Liver (tissue), 9 donors: ENCODE results near the gene TBX19. TPM values are rescaled to one million over a fixed set of nuclear protein-coding genes. Genes with fewer than 3 reads are reported as not detected.
A peak's percentile ranks its signal among the peaks of the same experiment; 100 is the strongest.

Experiments used
- DNase-seq: peaks from one replicate; pipeline ENCODE4 v3.0.0-alpha.2; 2017; ENCODE audit warnings: low spot score
- H3K27ac ChIP-seq, 2 donors: one replicate each; pipeline ENCODE4 v1.7.0; 2013; ENCODE audit warnings: inconsistent platforms in 2 of 2, low read length in 2 of 2, control low read depth in 1 of 2, low read depth in 1 of 2, mild to moderate bottlenecking in 1 of 2
- H3K27me3 ChIP-seq, 4 donors: one replicate each; pipeline versions ENCODE4 v1.6.1 to v1.7.0; 2013; ENCODE audit warnings: low read length in 3 of 4, inconsistent platforms in 1 of 4, mild to moderate bottlenecking in 1 of 4, moderate library complexity in 1 of 4; ENCODE audit not compliant: control insufficient read depth in 4 of 4, insufficient read depth in 4 of 4
- H3K36me3 ChIP-seq, 4 donors: one replicate each; pipeline versions ENCODE4 v1.6.1 to v1.7.0; 2013; ENCODE audit warnings: low read length in 3 of 4, mild to moderate bottlenecking in 3 of 4, low read depth in 1 of 4, moderate library complexity in 1 of 4; ENCODE audit not compliant: control insufficient read depth in 4 of 4, insufficient read depth in 3 of 4
- H3K4me1 ChIP-seq, 4 donors: one replicate each; pipeline versions ENCODE4 v1.6.1 to v1.7.0; 2013; ENCODE audit warnings: low read length in 3 of 4, mild to moderate bottlenecking in 3 of 4, moderate library complexity in 1 of 4; ENCODE audit not compliant: control insufficient read depth in 4 of 4, insufficient read depth in 4 of 4
- H3K4me3 ChIP-seq, 3 donors: one replicate each; pipeline versions ENCODE4 v1.6.1 to v1.7.0; 2013; ENCODE audit warnings: low read length in 3 of 3, control low read depth in 1 of 3, low read depth in 1 of 3, mild to moderate bottlenecking in 1 of 3
- H3K9ac ChIP-seq, 2 donors: one replicate each; pipeline ENCODE4 v1.7.0; 2013; ENCODE audit warnings: low read length in 2 of 2, mild to moderate bottlenecking in 2 of 2, moderate library complexity in 2 of 2, control low read depth in 1 of 2, low read depth in 1 of 2
- H3K9me3 ChIP-seq, 4 donors: one replicate each; pipeline versions ENCODE4 v1.6.1 to v1.7.0; 2013; ENCODE audit warnings: low read length in 3 of 4; ENCODE audit not compliant: control insufficient read depth in 4 of 4
- ATF3 ChIP-seq: IDR thresholded peaks from 2 replicates; pipeline ENCODE4 v1.6.1; 2016; ENCODE audit warnings: antibody characterized with exemption
- CTCF ChIP-seq: fragments of 150-350 bp; IDR thresholded peaks from 2 replicates; pipeline ENCODE4 v1.5.1; 2017; ENCODE audit warnings: improper control_type of control experiment, low read depth, low read length; ENCODE audit not compliant: missing input control
- FOXA1 ChIP-seq: IDR thresholded peaks from 2 replicates; pipeline ENCODE4 v1.6.1; 2016; ENCODE audit warnings: antibody characterized with exemption
- FOXA2 ChIP-seq: IDR thresholded peaks from 2 replicates; pipeline ENCODE4 v1.6.1; 2016; ENCODE audit warnings: antibody characterized with exemption
- HNF4A ChIP-seq, 2 donors: conservative IDR thresholded peaks; 2 replicates each; pipeline ENCODE4 v1.6.1; 2016; ENCODE audit warnings: antibody characterized with exemption in 2 of 2, mild to moderate bottlenecking in 2 of 2
- NR2F2 ChIP-seq: IDR thresholded peaks from 2 replicates; pipeline ENCODE4 v1.6.1; 2016; ENCODE audit warnings: antibody characterized with exemption
- RAD21 ChIP-seq, 2 donors: IDR thresholded peaks; 2 replicates each; pipeline ENCODE4 v1.6.1; 2016; ENCODE audit warnings: antibody characterized with exemption in 2 of 2, mild to moderate bottlenecking in 2 of 2
- REST ChIP-seq: IDR thresholded peaks from 2 replicates; pipeline ENCODE4 v1.6.1; 2016; ENCODE audit warnings: antibody characterized with exemption, mild to moderate bottlenecking
- TAF1 ChIP-seq: conservative IDR thresholded peaks from 2 replicates; pipeline ENCODE4 v1.6.1; 2016; ENCODE audit warnings: antibody characterized with exemption, mild to moderate bottlenecking
- YY1 ChIP-seq: IDR thresholded peaks from 2 replicates; pipeline ENCODE4 v1.6.1; 2016; ENCODE audit warnings: antibody characterized with exemption, mild to moderate bottlenecking
- WGBS: extraction: QIAGEN DNeasy Blood & Tissue Kit; methylation state at CpG from one replicate; pipeline ENCODE4 v1.1.7; 2013; 5-methylcytosine and 5-hydroxymethylcytosine counted together
- polyA plus RNA-seq, 2 donors: library from polyadenylated mRNA; stranded (reverse) in 1 of 2; unstranded in 1 of 2; fragments of 200-250 nt in 1 of 2; fragments of >200 nt in 1 of 2; fragmentation: Nextera tagmentation in 1 of 2; extraction: Ambion mirVana in 1 of 2; gene quantifications; one replicate each; pipeline versions ENCODE4 v1.2.1 to v1.2.3, GENCODE V29; 2013 to 2015
- total RNA-seq, 2 donors: library from RNA; depleted of rRNA; stranded (reverse); fragments of >200 nt; gene quantifications; one replicate each; pipeline ENCODE4 v1.2.3, GENCODE V29; 2014
- TF ChIP-seq, protein P1 (sequence below): IDR thresholded peaks from 2 replicates; pipeline ENCODE4 v1.6.1; 2016; ENCODE audit warnings: antibody characterized with exemption
- TF ChIP-seq, protein P2 (sequence below): IDR thresholded peaks from 2 replicates; pipeline ENCODE4 v1.6.1; 2016; ENCODE audit warnings: antibody characterized with exemption
- donor health status: healthy.
- donor health status: healthy.
- donor health status: healthy.
- donor health status: healthy.
- donor health status: healthy.

Gene TBX19
- total and polyA plus RNA-seq, 4 donors = 0.20 to 0.92 (median 0.37) TPM

- Histone ChIP-seq H3K36me3 (peaks cover 0 to 9% (median 0%) of the 10 kb centered on the region in 4 donors), H3K9ac (no peak overlapping the region), H3K4me1 (no peaks in the 10 kb centered on the region), H3K27ac (no peak overlapping the region), H3K4me3 (no peak overlapping the region), H3K27me3 (no peaks in the 10 kb centered on the region), H3K9me3 (peaks cover 0 to 7% (median 3%) of the 10 kb centered on the region in 4 donors)
- WGBS = 95% methylated on average over 3 of the region's 3 CpGs
- no peak for DNase-seq
- no peak for TF ChIP-seq HNF4A (conservative IDR thresholded peaks at IDR 0.05)
- TF ChIP-seq ATF3 = no peak
- TF ChIP-seq FOXA1 = no peak
- TF ChIP-seq, protein P1, sequence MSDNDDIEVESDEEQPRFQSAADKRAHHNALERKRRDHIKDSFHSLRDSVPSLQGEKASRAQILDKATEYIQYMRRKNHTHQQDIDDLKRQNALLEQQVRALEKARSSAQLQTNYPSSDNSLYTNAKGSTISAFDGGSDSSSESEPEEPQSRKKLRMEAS = no peak
- no peak for TF ChIP-seq CTCF
Observed at GRCh38 chr1:168260393-168260792, 20.3 kb upstream of the TBX19 start.

DNA sequence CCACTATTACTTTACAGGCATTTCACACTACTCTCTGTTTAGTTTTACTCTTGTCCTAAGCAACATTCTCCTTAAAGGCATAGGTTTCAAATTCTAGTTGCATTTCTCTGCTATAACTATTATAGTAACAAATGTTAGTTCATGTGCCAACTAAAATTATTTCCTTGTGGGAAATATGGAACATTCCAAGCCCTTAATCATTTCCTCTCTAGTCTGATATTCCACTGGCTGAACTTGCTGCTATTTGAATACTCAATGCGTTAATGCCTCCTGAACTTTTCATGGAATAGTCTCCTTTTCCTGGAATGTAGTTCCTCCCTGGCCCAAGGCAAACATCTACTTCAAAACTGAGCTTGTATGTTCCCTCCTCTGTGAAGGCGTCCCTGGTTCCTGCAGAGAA, 19.3 kb upstream of the TBX19 start:
- H3K4me3 ChIP-seq = no peak overlapping the region
- H3K9ac ChIP-seq = no peak overlapping the region
- no peak overlapping the region for H3K27ac ChIP-seq
- TF ChIP-seq NR2F2 = peak; percentile 46
- no peak for TF ChIP-seq ATF3
- peak; percentile 66 for TF ChIP-seq REST
- H3K36me3 ChIP-seq = no peaks in the 10 kb centered on the region
- H3K9me3 ChIP-seq = peaks cover 0 to 3% (median 0%) of the 10 kb centered on the region in 4 donors
- H3K4me1 ChIP-seq = peaks cover 0 to 1% (median under 1%) of the 10 kb centered on the region in 4 donors
- no peaks in the 10 kb centered on the region for H3K27me3 ChIP-seq
- WGBS = 74% methylated on average over 2 of the region's 2 CpGs
- no peak for DNase-seq

DNA sequence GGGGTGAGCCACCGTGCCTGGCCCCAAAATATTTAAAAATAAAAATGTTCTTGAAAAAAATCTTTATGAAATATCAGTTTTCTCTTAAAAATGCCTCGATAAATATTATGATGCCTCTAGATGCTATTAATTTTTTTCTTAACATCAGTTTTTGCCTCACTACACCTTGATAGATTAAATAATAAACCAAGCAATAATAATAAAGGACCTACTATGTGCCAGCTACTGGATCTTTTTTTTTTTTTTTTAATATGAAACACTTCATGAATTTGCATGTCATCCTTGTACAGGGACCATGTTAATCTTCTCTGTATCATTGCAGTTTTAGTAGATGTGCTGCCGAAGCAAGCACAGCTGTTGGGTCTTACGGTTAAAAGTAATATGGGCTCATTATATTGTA, 17.5 kb upstream of the TBX19 start:
- peaks cover 0 to 9% (median 7%) of the 10 kb centered on the region in 4 donors for H3K4me1 ChIP-seq
- no peaks in the 10 kb centered on the region for H3K9me3 ChIP-seq
- no peak overlapping the region for H3K4me3 ChIP-seq
- no peaks in the 10 kb centered on the region for H3K27me3 ChIP-seq
- no peaks in the 10 kb centered on the region for H3K36me3 ChIP-seq
- H3K27ac ChIP-seq = no peak overlapping the region
- WGBS = 95% methylated on average over 4 of the region's 4 CpGs
- DNase-seq = no peak
- no peak overlapping the region for H3K9ac ChIP-seq
- TF ChIP-seq RAD21 (IDR thresholded peaks at IDR 0.05) (no peak), TAF1 (no peak), FOXA2 (no peak), NR2F2 (no peak), YY1 (no peak), REST (no peak), CTCF (no peak), HNF4A (conservative IDR thresholded peaks at IDR 0.05) (no peak)
- TF ChIP-seq, protein P2, sequence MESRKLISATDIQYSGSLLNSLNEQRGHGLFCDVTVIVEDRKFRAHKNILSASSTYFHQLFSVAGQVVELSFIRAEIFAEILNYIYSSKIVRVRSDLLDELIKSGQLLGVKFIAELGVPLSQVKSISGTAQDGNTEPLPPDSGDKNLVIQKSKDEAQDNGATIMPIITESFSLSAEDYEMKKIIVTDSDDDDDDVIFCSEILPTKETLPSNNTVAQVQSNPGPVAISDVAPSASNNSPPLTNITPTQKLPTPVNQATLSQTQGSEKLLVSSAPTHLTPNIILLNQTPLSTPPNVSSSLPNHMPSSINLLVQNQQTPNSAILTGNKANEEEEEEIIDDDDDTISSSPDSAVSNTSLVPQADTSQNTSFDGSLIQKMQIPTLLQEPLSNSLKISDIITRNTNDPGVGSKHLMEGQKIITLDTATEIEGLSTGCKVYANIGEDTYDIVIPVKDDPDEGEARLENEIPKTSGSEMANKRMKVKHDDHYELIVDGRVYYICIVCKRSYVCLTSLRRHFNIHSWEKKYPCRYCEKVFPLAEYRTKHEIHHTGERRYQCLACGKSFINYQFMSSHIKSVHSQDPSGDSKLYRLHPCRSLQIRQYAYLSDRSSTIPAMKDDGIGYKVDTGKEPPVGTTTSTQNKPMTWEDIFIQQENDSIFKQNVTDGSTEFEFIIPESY = no peak
